Middle frontal gyrus (tissue), 1 donor: Measurements from ENCODE around the gene SEZ6L.
A peak's percentile ranks its signal among the peaks of the same experiment; 100 is the strongest.

Experiments
- DNase-seq: peaks from one replicate; pipeline ENCODE4 v3.0.0-alpha.2; 2015; ENCODE audit warnings: low spot score; ENCODE audit errors: extremely low spot score

The SEZ6L gene

DNA sequence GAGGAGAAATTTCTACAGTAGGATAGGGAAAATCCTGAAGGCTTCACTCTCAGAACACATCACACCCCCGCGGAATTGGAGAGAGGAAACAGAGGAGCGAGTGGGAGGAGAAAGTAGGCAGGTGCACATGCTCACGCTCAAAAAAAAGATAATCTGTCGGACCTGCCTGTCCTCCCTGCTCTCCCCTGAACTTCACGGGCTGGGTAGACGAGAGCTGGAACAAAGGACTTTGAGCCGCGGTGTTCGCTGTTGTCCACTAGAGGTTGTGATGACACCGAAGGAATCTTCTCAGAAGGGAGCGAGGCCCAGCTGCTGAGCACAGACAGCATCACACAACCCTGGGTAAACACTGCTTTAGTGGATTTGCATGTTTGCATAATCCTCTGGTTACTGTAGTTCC is 5.0 kb downstream of the SEZ6L start:
- DNase-seq, result no peak

DNA sequence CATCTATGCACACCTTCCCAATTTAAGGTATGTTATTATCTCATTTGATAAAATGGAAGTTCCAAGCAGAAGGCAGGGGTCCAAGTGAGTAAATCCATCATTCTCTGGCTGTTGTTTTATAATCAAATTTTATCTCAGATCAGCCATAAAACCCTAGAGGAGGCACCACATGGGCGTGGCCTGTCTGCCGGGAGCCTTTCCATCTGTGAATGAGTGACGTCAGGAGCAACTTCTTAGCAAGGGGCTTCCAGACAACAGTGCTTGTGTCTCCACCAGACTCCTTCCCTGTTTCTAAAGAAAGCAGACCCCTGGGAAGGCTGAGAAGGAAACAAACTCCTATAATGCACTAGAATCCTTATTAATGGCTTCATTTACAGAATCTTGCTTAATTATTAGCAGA is 13.5 kb downstream of the SEZ6L start:
- no peak for DNase-seq

DNA sequence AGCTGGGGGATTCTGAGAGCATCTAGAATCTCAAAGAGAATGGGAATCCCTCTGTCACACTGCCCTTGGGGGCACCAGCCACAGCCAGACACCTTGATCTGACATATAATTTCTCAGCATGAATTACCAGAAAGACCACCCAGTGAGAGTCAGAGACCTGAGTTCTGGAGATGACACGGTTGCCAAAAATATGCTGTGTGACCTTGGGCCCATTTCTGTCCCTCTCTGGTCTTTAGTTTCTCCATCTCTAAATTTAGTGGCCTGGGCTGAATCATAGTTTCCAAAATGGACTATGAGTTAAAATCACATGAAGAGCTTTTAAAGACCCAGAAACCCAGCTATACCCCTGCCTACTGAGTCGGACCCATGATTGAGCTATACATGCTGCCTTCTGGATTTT is 15.9 kb downstream of the SEZ6L start:
- DNase-seq, result no peak

DNA sequence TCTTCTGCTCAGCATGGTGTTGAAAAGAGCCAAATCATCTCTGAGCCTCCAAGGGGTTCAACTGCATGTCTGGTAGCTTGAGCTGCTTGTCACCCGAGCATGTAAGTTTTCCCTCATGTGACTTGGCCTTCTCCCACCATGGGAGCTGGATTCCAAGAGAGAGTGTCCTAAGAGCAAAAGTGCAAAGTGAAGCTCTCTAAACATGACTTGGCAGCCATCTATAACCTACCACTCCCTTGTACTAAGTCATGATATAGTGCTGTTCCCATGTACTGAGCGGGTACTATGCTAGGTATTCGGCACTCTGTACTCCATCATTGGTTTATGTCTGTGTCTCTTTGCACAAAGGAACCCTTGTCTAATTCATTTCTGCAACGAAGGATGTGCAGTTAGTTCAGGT is 19.1 kb downstream of the SEZ6L start:
- DNase-seq, result no peak

DNA sequence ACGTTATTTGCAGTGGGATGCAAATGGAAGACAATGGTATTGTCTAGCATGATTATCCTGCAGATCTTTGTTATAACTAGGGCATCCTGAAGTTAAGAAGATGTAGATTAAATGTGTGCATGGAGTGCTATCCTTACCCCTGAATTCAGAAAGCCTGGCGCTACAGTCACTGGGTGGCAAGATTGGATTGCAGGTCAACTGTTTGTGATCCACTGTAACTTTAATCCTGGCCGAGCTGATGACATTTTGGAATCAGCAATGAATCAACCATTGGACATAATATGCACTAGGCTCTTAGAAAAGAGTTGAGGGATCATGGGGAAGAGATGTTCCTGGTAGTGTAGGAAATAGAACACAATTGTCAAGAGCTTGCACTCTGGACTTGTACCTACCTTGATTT is 25.1 kb downstream of the SEZ6L start:
- DNase-seq, result no peak

DNA sequence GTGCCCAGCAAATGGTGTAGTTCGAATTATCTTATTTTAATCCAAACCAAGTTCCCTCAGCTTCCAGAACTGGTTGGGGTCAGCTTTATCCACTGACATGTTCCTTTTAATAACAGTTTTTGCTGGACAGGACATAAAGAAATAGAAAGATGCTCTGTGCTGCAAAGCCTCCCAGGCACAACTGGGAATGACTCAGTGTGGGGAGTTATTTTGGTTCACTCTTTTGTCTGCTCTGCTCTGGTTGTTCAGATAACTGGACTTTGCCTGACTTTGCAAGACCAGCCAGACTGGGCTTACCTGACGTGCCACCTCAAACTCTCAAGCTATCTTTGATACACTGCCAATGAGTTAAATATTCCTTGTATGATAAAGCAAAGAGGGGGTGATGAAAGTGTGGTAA is 25.6 kb downstream of the SEZ6L start:
- DNase-seq, result no peak

DNA sequence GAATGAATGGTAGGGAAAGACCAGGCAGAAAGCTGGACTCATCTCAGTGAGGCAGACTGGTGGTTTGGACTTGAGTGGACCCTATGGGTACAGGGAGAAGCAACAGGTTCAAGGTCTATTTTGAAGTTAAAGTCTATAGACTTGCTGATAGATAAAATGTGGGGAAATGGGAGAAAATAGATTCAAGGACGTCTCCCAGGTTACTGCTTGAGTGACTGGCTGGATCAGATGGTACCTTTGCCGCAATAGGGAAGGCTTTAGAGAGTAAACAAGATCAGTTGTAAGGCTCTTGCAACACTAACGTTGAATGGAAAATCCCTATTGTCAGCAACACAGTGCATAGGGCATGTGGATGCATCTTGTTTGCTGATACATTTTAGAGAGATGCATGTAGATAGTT is 27.4 kb downstream of the SEZ6L start:
- DNase-seq, result no peak

DNA sequence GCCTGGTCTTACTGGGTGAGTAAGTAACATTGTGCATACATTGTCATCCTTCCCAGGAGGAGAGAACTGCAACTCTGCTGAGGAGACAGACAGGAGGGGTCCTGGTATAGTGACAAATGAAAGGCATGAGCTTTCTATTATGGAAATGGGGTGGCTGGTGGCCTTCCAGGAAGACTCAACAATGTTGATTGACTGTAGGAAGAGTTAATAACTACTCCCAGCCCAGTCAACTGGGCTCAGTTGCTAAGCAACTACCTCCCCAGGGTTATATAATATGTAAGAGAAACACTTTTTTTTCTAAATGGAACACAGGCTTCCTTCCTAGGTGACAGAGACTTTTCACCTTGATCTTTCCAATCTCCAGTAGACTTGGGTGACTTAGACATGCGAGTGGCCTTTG is 28.2 kb downstream of the SEZ6L start:
- no peak for DNase-seq

DNA sequence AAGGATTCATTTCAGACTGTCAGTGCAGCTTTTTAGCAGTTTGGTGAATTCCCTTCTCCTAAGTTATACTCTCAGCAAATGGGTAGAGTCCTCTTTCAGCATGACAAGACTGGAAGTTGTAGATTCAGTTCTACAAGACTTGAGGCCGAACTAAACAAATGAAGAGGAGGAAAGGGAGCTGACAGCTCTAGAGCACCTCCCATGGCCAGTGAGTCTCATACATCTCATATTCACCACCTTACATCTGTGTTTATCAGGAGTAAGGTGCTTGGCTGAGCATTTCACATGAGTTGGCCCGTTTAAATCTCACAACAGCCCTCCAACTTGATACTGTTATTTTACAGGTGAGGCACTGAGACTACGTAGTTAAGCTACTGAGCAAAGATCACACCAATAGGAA is 30.4 kb downstream of the SEZ6L start:
- no peak for DNase-seq

DNA sequence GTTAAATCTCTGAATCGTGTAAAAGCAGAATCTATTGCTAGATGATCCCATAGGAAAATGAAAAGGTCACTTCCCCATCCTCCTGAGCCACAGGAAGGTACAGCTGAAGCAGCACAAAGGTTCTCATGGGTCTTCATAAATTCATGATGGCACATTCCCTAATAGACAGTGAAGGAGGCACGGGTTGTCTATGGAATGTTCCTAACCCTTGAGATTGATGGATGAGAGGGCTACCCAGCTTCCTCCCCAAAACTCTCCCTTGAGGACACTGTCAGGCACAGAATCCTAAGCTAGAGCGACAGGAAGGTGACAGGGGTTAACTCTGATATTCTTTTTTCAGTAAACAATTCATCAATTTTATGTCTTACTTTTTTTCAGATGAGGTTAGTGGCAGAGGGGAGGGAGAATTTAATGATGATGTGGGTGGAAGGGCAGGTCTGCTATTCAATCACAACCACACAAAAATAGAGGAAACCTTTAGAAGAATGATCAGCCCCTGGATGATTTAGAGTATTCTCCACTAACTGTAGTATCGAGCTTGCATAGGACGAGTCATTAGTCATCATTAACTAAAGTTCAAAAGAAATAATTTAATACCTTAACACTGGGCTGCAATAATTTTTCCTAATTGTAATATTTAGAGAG is 33.1 kb downstream of the SEZ6L start:
- DNase-seq, result no peak

DNA sequence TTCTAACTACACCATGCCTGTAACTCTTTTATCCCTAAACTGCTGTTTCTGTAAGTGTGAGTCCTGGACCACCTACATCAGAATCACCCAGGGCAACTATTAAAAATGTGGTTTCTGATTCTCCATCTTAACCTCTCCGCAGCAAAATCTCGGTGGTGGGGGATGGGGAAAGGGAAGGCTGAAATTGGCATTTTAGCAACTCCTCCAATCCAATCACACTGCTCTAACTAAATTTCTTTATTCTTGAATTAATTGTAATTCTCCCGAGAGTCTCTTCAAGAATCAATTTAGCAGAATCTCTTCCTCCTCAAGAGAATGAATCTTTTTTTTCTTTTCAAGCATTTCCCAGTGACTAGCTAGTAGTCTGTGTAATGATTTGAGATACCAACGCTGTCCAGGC is 36.2 kb downstream of the SEZ6L start:
- no peak for DNase-seq

DNA sequence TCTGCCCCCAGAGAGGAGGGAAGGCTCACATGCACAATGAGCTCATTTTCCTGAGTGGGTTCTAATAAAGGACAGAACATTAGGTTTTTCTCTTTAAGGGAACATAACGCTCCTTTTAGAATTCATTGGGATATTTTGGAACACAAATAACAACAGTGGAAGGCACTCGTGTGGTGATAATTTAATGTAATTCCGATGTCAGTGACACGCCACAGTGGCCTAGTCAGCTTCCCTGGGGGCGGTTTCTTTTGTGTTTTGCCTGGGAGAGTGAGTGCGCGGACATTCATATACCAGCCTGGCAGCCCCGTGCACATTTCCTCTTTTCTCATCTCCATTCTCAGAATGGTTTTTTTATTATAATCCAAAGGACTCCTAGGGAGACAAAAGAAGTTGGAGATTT is 41.1 kb downstream of the SEZ6L start:
- DNase-seq, result no peak

DNA sequence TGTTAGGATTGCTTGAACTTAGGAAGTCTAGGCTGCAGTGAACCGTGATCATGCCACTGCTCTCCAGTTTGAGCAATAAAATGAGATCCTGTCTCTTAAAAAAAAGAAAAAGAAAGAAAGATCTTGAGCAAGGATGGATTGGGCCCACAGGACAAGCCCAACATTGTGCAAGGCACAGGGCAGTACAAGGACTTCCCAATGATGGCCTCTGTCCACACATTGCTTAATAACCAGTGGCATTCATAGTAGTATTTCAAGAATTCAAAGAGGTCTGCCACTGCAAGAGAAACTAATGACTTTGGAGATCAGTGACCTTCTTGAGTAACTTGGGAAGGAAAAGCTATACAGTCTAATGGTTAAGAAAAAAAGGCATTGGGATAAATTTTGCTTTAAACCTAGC is 44.6 kb downstream of the SEZ6L start:
- no peak for DNase-seq

DNA sequence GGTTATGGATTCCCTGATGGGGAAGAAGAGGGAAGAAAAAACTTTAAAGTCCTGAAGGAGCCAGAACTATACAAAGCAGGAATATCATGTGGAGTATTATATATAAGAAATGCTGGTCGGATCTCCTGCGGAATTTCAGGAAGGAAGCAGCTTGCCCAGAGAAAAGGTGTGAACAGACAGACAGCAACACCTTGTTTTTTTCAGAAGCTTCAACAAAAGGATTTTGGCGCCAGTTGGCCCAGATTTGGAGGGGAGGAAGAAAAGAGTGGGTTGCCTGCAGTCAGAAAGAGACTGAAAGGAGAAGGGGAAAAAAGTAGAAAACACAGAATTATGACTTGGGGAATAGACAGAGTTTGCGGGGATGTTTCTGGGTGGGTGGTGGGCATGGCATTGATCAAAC is 45.2 kb downstream of the SEZ6L start:
- peak; percentile 60 for DNase-seq

DNA sequence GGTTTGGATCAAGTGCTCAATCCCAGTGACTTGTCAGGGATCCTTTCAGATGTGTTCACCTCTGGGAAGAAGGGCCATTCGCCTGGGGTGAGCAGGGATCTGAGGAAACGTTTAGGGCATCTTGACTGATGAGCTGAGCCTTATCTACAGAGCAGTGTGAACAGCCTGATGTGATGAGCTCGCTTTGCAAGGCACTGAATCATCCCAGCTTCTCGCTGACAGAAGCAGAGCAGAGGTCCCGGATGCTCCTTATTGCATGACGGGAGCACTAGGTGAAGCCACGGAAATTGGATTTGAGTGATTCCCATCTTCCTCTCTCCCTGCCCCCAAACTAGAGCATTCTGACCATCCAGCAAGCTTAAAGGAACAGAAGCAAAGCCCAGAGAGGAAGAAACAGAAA is 46.5 kb downstream of the SEZ6L start:
- no peak for DNase-seq

DNA sequence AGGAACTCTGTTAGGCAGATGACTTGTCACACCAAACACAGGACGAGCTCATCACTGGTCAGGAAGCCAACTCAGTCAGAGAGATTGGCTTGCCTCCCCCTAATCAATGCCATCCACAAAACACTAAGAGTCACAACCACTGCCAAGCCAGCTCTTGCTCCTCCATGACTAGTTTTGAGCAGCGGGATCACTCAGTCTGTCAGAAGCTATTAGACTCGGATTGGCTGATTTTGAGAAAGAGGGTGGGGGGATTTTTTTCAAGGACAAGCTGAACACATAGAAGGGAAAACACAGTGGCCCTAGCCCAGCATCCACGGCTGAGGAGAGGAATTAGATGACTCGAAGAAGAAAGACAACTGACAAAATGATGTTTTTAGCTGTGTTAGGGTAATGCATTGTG is 55.9 kb downstream of the SEZ6L start:
- no peak for DNase-seq

DNA sequence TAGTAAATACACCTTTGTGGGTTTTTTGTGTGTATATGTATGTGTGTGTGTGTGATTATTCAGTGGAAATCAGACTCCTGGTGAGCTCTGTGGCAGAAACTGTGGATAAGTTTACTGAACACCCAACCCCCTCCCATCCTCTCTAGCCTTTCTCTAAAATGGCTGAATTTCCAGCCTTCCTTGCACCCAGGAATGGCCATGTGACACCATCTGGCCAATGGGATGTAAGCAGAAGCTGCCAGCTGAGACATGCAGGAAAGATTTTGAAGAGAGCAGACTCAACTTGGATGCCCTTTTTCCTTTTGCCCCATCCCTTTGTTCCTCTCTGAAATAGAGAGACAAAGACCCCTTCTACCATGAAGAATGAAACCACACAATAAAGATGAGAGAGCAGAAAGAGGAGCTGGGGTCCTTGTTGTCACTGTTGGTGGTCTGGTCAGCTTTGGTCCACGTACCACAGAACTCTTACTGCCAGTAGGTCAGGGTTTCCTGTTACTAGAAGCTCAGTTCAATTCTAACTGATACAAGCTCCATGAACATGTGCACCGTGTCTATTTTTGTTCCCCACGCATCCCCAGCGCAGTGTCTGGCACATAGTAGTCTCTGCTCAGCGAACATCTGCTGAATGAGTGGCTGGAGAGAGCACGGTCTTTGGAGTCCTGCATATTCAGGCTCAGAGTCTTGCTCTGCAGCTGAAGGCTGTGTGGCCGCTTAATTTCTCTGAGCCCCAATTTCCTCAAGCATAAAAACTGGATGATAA is 57.5 kb downstream of the SEZ6L start:
- no peak for DNase-seq

DNA sequence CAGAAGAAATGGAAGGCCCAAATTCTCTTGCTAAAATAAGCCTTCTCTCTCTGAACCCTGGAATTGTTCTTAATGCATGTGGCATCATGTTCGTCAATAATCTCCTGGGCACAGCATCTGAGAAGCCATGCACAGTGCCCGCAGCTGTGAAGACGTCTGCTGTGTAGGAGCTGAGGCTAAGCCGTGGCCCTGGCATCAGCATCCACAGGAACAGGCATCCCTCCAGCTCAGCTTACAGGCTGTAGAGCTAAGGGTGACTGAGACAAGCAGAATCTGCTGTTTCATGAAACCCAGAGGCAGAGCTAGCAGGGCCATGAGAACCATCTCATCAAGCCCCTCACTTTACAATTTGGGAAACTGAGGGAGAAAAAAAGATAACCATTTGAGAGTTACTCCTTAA is 60.6 kb downstream of the SEZ6L start:
- no peak for DNase-seq

DNA sequence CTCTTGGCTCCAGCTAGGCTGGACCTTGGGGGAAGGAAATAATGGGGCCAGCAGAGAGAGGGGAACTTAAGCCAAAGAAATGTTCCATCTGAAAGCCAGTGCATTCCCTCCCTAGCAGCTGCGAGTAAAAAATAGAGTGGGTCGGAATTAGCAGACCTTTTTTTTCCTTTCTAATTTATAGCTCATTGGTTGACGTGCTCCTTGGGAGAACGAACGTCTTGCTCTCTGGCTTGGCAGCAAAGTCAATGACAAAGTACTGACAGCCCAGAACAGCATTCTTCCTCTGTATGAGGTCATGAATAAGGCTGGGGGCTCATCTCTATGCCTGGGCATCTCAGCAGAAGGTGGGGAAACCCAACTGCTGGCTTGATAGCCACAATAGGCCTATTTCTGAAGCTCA is 65.0 kb downstream of the SEZ6L start:
- DNase-seq, result no peak

DNA sequence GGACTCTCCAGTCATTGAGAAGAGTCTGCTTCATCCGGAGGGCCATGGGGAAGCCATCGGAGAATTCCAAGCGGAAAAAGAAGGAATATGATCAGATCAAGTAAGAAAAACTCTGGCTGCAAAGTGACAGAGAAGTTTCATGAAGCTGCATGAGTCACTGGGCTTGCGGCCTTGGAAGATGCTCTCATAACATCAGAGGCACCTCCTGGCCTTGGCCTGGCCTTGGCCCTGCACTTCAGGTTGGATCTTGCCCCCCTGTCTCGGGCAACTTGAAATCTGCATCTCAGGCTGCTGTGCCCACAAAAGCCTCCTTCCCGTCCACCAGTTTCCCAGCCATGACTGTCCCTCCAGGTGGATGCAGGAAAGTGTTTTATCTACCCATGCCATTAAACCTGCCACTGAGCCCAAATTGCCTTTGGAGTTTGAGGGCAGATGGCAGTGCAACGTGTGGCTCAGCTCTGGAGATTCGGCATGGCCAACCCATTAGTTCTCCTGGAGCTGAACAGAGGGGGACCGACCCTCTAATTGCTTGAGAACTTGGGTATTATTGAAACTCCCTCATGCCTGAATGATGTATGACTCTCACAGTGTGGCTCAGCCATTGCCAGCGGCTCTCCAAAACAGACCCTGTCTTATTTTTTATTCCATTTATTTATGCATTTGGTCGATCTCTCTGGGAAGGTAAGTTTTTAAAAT is 66.7 kb downstream of the SEZ6L start:
- DNase-seq, result no peak

DNA sequence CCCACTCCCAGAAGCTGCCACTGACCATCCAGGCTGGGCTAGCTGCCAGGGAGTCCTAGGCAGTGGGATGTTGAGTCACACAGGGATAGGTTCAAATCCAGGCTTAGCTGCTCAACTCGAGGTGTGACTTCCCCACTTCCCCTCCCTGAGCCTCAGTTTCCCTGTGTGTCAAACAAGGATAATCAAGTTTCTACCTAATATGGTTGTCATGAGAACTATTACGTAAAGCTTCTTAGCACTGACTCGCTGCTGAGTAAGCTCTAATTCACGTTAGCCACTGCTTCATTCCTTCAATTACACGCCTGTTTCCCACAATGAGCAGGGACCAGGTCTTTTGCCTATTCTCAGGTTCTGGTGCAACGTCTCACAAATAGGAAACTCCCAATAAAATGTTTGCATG is 67.7 kb downstream of the SEZ6L start:
- DNase-seq, result no peak

DNA sequence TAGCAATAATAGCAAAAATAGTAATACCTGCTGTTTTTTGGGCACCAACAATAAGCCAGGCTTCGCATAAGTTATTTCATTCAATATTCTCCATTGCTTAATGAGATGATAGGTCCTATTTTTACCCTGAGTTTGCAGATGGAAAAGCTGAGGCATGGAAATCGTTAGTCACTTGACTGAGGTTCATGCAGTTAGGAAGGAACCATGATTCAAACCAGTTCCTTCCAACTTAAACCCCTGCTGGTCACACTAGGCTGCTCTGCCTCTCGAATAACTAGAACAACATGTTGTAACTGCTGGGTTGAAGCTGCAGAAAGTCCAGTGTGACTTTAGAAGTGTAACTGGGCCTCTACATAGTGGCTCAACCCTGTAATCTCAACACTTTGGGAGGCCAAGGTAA is 69.3 kb downstream of the SEZ6L start:
- DNase-seq, result no peak

DNA sequence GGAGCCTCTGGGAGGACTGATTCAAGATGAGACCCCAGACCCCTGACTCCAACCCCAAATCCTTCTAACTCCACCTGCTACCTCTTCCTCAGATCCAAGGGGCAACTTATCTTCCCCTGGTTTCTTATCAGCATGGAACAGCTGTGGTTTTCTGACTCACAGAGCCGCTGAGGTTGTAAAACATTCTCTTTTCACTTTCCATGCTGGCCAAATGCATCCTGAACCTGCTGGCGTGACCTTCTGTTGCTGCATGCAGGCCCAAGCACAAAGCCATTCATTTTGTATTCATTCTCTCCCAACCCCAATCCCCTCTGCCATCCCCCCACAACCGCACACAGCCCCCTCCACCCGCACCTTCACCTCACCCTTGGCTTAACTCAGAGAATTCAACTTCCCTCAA is 70.3 kb downstream of the SEZ6L start:
- DNase-seq, result no peak
